H9 (cell line): ENCODE data around the gene CHRNG. TPM values are rescaled to one million over a fixed set of nuclear protein-coding genes. Genes with fewer than 3 reads are reported as not detected.

ENCODE experiments used
- DNase-seq: peaks from one replicate; pipeline ENCODE4 v3.0.0-alpha.2; 2017
- H2AFZ ChIP-seq: one replicate; pipeline ENCODE4 v1.6.1; 2013; ENCODE audit warnings: mild to moderate bottlenecking, low read length, control low read depth, moderate library complexity
- H2AK5ac ChIP-seq: 2 replicates; pipeline ENCODE4 v1.6.1; 2013; ENCODE audit warnings: low read length, control low read depth, mixed read lengths; ENCODE audit not compliant: insufficient read length
- H2BK120ac ChIP-seq: one replicate; pipeline ENCODE4 v1.6.1; 2013; ENCODE audit warnings: low read depth, mild to moderate bottlenecking, low read length, control low read depth, inconsistent platforms; ENCODE audit not compliant: poor library complexity, severe bottlenecking
- H2BK12ac ChIP-seq: 2 replicates; pipeline ENCODE4 v1.6.1; 2013; ENCODE audit warnings: low read length, control low read depth, mixed read lengths, low read depth; ENCODE audit not compliant: insufficient read length
- H2BK15ac ChIP-seq: 2 replicates; pipeline ENCODE4 v1.6.1; 2013; ENCODE audit warnings: low read depth, low read length, control low read depth
- H2BK20ac ChIP-seq: one replicate; pipeline ENCODE4 v1.6.1; 2013; ENCODE audit warnings: low read depth, mild to moderate bottlenecking, low read length, control low read depth, inconsistent platforms; ENCODE audit not compliant: poor library complexity, severe bottlenecking
- H2BK5ac ChIP-seq: 2 replicates; pipeline ENCODE4 v1.6.1; 2013; ENCODE audit warnings: low read length, control low read depth, mixed read lengths; ENCODE audit not compliant: insufficient read length
- H3K14ac ChIP-seq: 2 replicates; pipeline ENCODE4 v1.6.1; 2013; ENCODE audit warnings: low read length, control low read depth; ENCODE audit not compliant: insufficient read depth
- H3K18ac ChIP-seq: 2 replicates; pipeline ENCODE4 v1.6.1; 2013; ENCODE audit warnings: low read depth, mild to moderate bottlenecking, mixed read lengths, low read length, control low read depth; ENCODE audit not compliant: insufficient read length
- H3K23ac ChIP-seq: 2 replicates; pipeline ENCODE4 v1.6.1; 2013; ENCODE audit warnings: low read length, control low read depth, mixed read lengths, low read depth; ENCODE audit not compliant: insufficient read length
- H3K23me2 ChIP-seq: 2 replicates; pipeline ENCODE4 v1.6.1; 2013; ENCODE audit warnings: low read depth, mild to moderate bottlenecking, mixed read lengths, low read length, control low read depth; ENCODE audit not compliant: insufficient read length, poor library complexity, severe bottlenecking
- H3K27ac ChIP-seq: 2 replicates; pipeline ENCODE4 v1.5.1; 2013; ENCODE audit warnings: low read length, control low read depth, mixed read lengths, low read depth; ENCODE audit not compliant: insufficient read length
- H3K27me3 ChIP-seq: 2 replicates; pipeline ENCODE4 v1.6.1; 2013; ENCODE audit warnings: low read length, control low read depth, inconsistent platforms; ENCODE audit not compliant: insufficient read depth
- H3K4ac ChIP-seq: 2 replicates; pipeline ENCODE4 v1.6.1; 2013; ENCODE audit warnings: low read depth, mild to moderate bottlenecking, control low read depth, inconsistent platforms, low read length, moderate library complexity
- H3K4me1 ChIP-seq: 2 replicates; pipeline ENCODE4 v1.6.1; 2013; ENCODE audit warnings: low read length, control low read depth, inconsistent platforms; ENCODE audit not compliant: insufficient read depth
- H3K4me2 ChIP-seq: 2 replicates; pipeline ENCODE4 v1.6.1; 2013; ENCODE audit warnings: low read length, control low read depth, mixed read lengths; ENCODE audit not compliant: insufficient read length, insufficient read depth
- H3K56ac ChIP-seq: 2 replicates; pipeline ENCODE4 v1.6.1; 2013; ENCODE audit warnings: low read depth, mild to moderate bottlenecking, mixed read lengths, low read length, control low read depth; ENCODE audit not compliant: insufficient read length
- H3K79me1 ChIP-seq: 2 replicates; pipeline ENCODE4 v1.6.1; 2013; ENCODE audit warnings: low read depth, mild to moderate bottlenecking, moderate library complexity, low read length, control low read depth, inconsistent platforms; ENCODE audit not compliant: insufficient read depth, poor library complexity, severe bottlenecking
- H3K79me2 ChIP-seq: 2 replicates; pipeline ENCODE4 v1.6.1; 2013; ENCODE audit warnings: low read length, control low read depth, inconsistent platforms; ENCODE audit not compliant: insufficient read depth
- H3K9ac ChIP-seq: 2 replicates; pipeline ENCODE4 v1.6.1; 2013; ENCODE audit warnings: low read length, control low read depth, mixed read lengths; ENCODE audit not compliant: insufficient read length; ENCODE audit errors: extremely low read depth
- H3K9me3 ChIP-seq: one replicate; pipeline ENCODE4 v1.6.1; 2013; ENCODE audit warnings: low read depth, low read length, inconsistent platforms; ENCODE audit not compliant: control insufficient read depth
- H3T11ph ChIP-seq: one replicate; pipeline ENCODE4 v1.6.1; 2013; ENCODE audit warnings: mild to moderate bottlenecking, low read length, control low read depth, inconsistent platforms
- H4K20me1 ChIP-seq: one replicate; pipeline ENCODE4 v1.6.1; 2013; ENCODE audit not compliant: control insufficient read depth, insufficient read length, insufficient read depth
- H4K5ac ChIP-seq: 2 replicates; pipeline ENCODE4 v1.6.1; 2013; ENCODE audit warnings: low read depth, mild to moderate bottlenecking, mixed read lengths, low read length, control low read depth; ENCODE audit not compliant: insufficient read length
- H4K8ac ChIP-seq: replicated peaks from 2 replicates; pipeline ENCODE4 v1.6.1; 2013; ENCODE audit warnings: low read length, control low read depth, mixed read lengths, low read depth; ENCODE audit not compliant: insufficient read length
- H4K91ac ChIP-seq: 2 replicates; pipeline ENCODE4 v1.6.1; 2013; ENCODE audit warnings: low read depth, mild to moderate bottlenecking, moderate library complexity, mixed read lengths, low read length, control low read depth; ENCODE audit not compliant: insufficient read length
- H3K27ac Mint-ChIP-seq, 3 experiments: 2 replicates in 2 of 3; 3 replicates in 1 of 3; pipeline ENCODE4 v1.8.0; 2020 to 2021; ENCODE audit warnings: mixed read lengths in 3 of 3, mild to moderate bottlenecking in 1 of 3, moderate library complexity in 1 of 3
- H3K27me3 Mint-ChIP-seq: 2 replicates; pipeline ENCODE4 v1.8.0; 2021; ENCODE audit warnings: low read depth, mild to moderate bottlenecking, moderate library complexity, mixed read lengths
- H3K36me3 Mint-ChIP-seq, 3 experiments: 2 replicates in 2 of 3; 3 replicates in 1 of 3; pipeline ENCODE4 v1.8.0; 2020 to 2021; ENCODE audit warnings: low read depth in 3 of 3, mixed read lengths in 3 of 3; ENCODE audit not compliant: insufficient read depth in 1 of 3
- H3K4me1 Mint-ChIP-seq, 2 experiments: 2 replicates each; pipeline ENCODE4 v1.8.0; 2020; ENCODE audit warnings: mixed read lengths in 2 of 2
- H3K4me3 Mint-ChIP-seq, 2 experiments: 2 replicates in 1 of 2; 3 replicates in 1 of 2; pipeline ENCODE4 v1.8.0; 2020 to 2021; ENCODE audit warnings: mild to moderate bottlenecking in 2 of 2, mixed read lengths in 2 of 2, moderate library complexity in 1 of 2
- H3K9me3 Mint-ChIP-seq, 2 experiments: 2 replicates in 1 of 2; 3 replicates in 1 of 2; pipeline ENCODE4 v1.8.0; 2020; ENCODE audit warnings: mild to moderate bottlenecking in 2 of 2, mixed read lengths in 2 of 2, moderate library complexity in 1 of 2
- CTCF ChIP-seq: fragments of 200-600 bp; sonication (generic); conservative IDR thresholded peaks from 3 replicates; pipeline ENCODE4 v1.8.0; 2021; ENCODE audit warnings: antibody characterized with exemption, mild to moderate bottlenecking
- whole genome bisulfite sequencing: extraction: QIAGEN DNeasy Blood & Tissue Kit; methylation state at CpG from one replicate; pipeline ENCODE4 v1.1.7; 2013; ENCODE audit warnings: missing lambda C conversion rate, low lambda C conversion rate, mixed read lengths; ENCODE audit not compliant: insufficient read length; ENCODE audit errors: extremely low coverage; 5-methylcytosine and 5-hydroxymethylcytosine counted together
- total RNA-seq: library from RNA; stranded (reverse); gene quantifications from 2 replicates; pipeline ENCODE4 v1.2.1, GENCODE V29; 2021

CHRNG gene
- total RNA-seq, 1 experiment from 2014 or later = not detected

- Histone ChIP-seq H3K23me2 (no peaks in the 10 kb centered on the region), H3K14ac (no peak overlapping the region), H3K79me2 (no peaks in the 10 kb centered on the region), H4K91ac (no peak overlapping the region), H3K27ac (no peak overlapping the region), H3K4me2 (no peak overlapping the region), H3K18ac (no peak overlapping the region), H3K9me3 (no peaks in the 10 kb centered on the region), H3K56ac (no peak overlapping the region), H2BK120ac (no peak overlapping the region), H3K4ac (no peak overlapping the region), H3K27me3 (no peaks in the 10 kb centered on the region; the same call in 1 of the 2 replicates), H3K79me1 (no peaks in the 10 kb centered on the region), H4K20me1 (no peaks in the 10 kb centered on the region), H4K8ac (no peak overlapping the region), H3T11ph (no peak overlapping the region), H4K5ac (no peak overlapping the region), H2BK12ac (no peak overlapping the region), H2BK15ac (no peak overlapping the region), H3K9ac (no peak overlapping the region), H2BK5ac (no peak overlapping the region), H3K4me1 (no peaks in the 10 kb centered on the region), H2AK5ac (no peak overlapping the region), H3K23ac (no peak overlapping the region), H2BK20ac (no peak overlapping the region), H2AFZ (no peak overlapping the region)
- Mint-ChIP-seq H3K36me3 (no peaks in the 10 kb centered on the region; a peak in 1 of 7 replicates), H3K27me3 (peaks cover 40% of the 10 kb centered on the region), H3K4me1 (peaks cover 8 to 43% of the 10 kb centered on the region in 2 experiments), H3K9me3 (no peaks in the 10 kb centered on the region), H3K4me3 (no peak overlapping the region; a peak in 1 of 5 replicates), H3K27ac (no peak overlapping the region)
- no peak for TF ChIP-seq CTCF
- WGBS = no CpG with 5 or more reads among the region's 20 CpGs
- no peak for DNase-seq
These were observed 42.8 kb upstream of the CHRNG start for GRCh38 chr2:232496501-232497270.
